H1 (cell line): Measurements from ENCODE around the gene PPP2R2C. TPM values are rescaled to one million over a fixed set of nuclear protein-coding genes. Genes with fewer than 3 reads are reported as not detected.

Source experiments
- ASH2L ChIP-seq: fragments of 200-600, 300-600 bp; sonication (generic); IDR thresholded peaks from one replicate; pipeline ENCODE4 v1.7.1; 2017; ENCODE audit warnings: low read length
- BACH1 ChIP-seq: IDR thresholded peaks from 2 replicates; pipeline ENCODE4 v1.6.1; 2012; ENCODE audit warnings: low read length, improper control_type of control experiment
- BRCA1 ChIP-seq: IDR thresholded peaks from 2 replicates; pipeline ENCODE4 v1.6.1; 2012; ENCODE audit warnings: low read depth, low read length, improper control_type of control experiment
- CBX8 ChIP-seq: fragments of 300-800, 300-1000 bp; sonication (generic); IDR thresholded peaks from 2 replicates; pipeline ENCODE4 v1.7.1; 2016; ENCODE audit warnings: low read depth, low read length, borderline replicate concordance
- FOSL1 ChIP-seq: IDR thresholded peaks from 2 replicates; pipeline ENCODE4 v1.6.1; 2011; ENCODE audit warnings: mild to moderate bottlenecking, low read depth, low read length, moderate library complexity; ENCODE audit not compliant: insufficient read depth
- JUN ChIP-seq: IDR thresholded peaks from 2 replicates; pipeline ENCODE4 v1.6.1; 2011; ENCODE audit warnings: low read depth, mild to moderate bottlenecking, improper control_type of control experiment, low read length
- KDM4A ChIP-seq: IDR thresholded peaks from one replicate; pipeline ENCODE4 v1.7.1; 2012; ENCODE audit warnings: low read depth, mild to moderate bottlenecking, moderate library complexity, low read length, inconsistent platforms; ENCODE audit not compliant: severe bottlenecking
- POLR2AphosphoS5 ChIP-seq: IDR thresholded peaks from 2 replicates; pipeline ENCODE4 v1.6.1; 2011; ENCODE audit warnings: low read depth, low read length
- USF2 ChIP-seq: IDR thresholded peaks from 2 replicates; pipeline ENCODE4 v1.6.1; 2011; ENCODE audit warnings: low read length, improper control_type of control experiment
- ZNF274 ChIP-seq: IDR thresholded peaks from 2 replicates; pipeline ENCODE4 v1.7.0; 2012; ENCODE audit warnings: low read length, borderline replicate concordance; ENCODE audit errors: extremely low read depth
- polyA plus RNA-seq, 7 experiments: library from polyadenylated mRNA; depleted of rRNA in 3 of 7; stranded (reverse) in 5 of 7; unstranded in 2 of 7; fragments of >200 nt in 5 of 7; fragments of 200-250 nt in 2 of 7; gene quantifications; 1 replicate in 5 of 7; 2 replicates in 1 of 7; 4 replicates in 1 of 7; pipeline versions ENCODE4 v1.2.1 to v1.2.3, GENCODE V29; 2011 to 2013; ENCODE audit warnings: missing spikeins in 2 of 7, mixed read lengths in 2 of 7
- total RNA-seq: library from RNA; stranded (reverse); fragmentation: NEBNext Ultra II Directional; extraction: Animal tissue kit (Norgen Biotek cat#: 25700); gene quantifications from 2 replicates; pipeline ENCODE4 v1.2.1, GENCODE V29; 2021
- TF ChIP-seq, protein P1 (sequence below): fragments of 300-600 bp; sonication (generic); IDR thresholded peaks from 2 replicates; pipeline ENCODE4 v1.7.1; 2012; ENCODE audit warnings: low read length, moderate library complexity, mild to moderate bottlenecking, inconsistent platforms; ENCODE audit not compliant: insufficient replicate concordance

Gene PPP2R2C
- total and polyA plus RNA-seq, 2 of the 8 experiments (the other 6 are each of a cell fraction or from before 2014, with no cell fraction given), result 6.4 TPM

- TF ChIP-seq, protein P1, sequence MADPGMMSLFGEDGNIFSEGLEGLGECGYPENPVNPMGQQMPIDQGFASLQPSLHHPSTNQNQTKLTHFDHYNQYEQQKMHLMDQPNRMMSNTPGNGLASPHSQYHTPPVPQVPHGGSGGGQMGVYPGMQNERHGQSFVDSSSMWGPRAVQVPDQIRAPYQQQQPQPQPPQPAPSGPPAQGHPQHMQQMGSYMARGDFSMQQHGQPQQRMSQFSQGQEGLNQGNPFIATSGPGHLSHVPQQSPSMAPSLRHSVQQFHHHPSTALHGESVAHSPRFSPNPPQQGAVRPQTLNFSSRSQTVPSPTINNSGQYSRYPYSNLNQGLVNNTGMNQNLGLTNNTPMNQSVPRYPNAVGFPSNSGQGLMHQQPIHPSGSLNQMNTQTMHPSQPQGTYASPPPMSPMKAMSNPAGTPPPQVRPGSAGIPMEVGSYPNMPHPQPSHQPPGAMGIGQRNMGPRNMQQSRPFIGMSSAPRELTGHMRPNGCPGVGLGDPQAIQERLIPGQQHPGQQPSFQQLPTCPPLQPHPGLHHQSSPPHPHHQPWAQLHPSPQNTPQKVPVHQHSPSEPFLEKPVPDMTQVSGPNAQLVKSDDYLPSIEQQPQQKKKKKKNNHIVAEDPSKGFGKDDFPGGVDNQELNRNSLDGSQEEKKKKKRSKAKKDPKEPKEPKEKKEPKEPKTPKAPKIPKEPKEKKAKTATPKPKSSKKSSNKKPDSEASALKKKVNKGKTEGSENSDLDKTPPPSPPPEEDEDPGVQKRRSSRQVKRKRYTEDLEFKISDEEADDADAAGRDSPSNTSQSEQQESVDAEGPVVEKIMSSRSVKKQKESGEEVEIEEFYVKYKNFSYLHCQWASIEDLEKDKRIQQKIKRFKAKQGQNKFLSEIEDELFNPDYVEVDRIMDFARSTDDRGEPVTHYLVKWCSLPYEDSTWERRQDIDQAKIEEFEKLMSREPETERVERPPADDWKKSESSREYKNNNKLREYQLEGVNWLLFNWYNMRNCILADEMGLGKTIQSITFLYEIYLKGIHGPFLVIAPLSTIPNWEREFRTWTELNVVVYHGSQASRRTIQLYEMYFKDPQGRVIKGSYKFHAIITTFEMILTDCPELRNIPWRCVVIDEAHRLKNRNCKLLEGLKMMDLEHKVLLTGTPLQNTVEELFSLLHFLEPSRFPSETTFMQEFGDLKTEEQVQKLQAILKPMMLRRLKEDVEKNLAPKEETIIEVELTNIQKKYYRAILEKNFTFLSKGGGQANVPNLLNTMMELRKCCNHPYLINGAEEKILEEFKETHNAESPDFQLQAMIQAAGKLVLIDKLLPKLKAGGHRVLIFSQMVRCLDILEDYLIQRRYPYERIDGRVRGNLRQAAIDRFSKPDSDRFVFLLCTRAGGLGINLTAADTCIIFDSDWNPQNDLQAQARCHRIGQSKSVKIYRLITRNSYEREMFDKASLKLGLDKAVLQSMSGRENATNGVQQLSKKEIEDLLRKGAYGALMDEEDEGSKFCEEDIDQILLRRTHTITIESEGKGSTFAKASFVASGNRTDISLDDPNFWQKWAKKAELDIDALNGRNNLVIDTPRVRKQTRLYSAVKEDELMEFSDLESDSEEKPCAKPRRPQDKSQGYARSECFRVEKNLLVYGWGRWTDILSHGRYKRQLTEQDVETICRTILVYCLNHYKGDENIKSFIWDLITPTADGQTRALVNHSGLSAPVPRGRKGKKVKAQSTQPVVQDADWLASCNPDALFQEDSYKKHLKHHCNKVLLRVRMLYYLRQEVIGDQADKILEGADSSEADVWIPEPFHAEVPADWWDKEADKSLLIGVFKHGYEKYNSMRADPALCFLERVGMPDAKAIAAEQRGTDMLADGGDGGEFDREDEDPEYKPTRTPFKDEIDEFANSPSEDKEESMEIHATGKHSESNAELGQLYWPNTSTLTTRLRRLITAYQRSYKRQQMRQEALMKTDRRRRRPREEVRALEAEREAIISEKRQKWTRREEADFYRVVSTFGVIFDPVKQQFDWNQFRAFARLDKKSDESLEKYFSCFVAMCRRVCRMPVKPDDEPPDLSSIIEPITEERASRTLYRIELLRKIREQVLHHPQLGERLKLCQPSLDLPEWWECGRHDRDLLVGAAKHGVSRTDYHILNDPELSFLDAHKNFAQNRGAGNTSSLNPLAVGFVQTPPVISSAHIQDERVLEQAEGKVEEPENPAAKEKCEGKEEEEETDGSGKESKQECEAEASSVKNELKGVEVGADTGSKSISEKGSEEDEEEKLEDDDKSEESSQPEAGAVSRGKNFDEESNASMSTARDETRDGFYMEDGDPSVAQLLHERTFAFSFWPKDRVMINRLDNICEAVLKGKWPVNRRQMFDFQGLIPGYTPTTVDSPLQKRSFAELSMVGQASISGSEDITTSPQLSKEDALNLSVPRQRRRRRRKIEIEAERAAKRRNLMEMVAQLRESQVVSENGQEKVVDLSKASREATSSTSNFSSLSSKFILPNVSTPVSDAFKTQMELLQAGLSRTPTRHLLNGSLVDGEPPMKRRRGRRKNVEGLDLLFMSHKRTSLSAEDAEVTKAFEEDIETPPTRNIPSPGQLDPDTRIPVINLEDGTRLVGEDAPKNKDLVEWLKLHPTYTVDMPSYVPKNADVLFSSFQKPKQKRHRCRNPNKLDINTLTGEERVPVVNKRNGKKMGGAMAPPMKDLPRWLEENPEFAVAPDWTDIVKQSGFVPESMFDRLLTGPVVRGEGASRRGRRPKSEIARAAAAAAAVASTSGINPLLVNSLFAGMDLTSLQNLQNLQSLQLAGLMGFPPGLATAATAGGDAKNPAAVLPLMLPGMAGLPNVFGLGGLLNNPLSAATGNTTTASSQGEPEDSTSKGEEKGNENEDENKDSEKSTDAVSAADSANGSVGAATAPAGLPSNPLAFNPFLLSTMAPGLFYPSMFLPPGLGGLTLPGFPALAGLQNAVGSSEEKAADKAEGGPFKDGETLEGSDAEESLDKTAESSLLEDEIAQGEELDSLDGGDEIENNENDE, result no peak
- no peak for TF ChIP-seq FOSL1
- no peak for TF ChIP-seq JUN
- no peak for TF ChIP-seq USF2
- TF ChIP-seq BRCA1, result no peak
- TF ChIP-seq POLR2AphosphoS5, result no peak
- TF ChIP-seq BACH1, result no peak
- no peak for TF ChIP-seq ASH2L
- no peak for TF ChIP-seq CBX8
- no peak for TF ChIP-seq KDM4A
- no peak for TF ChIP-seq ZNF274
Observed at GRCh38 chr4:6520978-6521377, 48.6 kb upstream of the PPP2R2C start (continued).
